SK-N-SH (cell line): ENCODE data around the gene SESN1. TPM values are rescaled to one million over a fixed set of nuclear protein-coding genes. Genes with fewer than 3 reads are reported as not detected.

ENCODE experiments used
- CTCF ChIA-PET: fragments of 300-600, 350-600 bp; formaldehyde crosslinking; extraction: SDS; loops from one replicate; lab custom pipeline; 2021; lab: Yijun Ruan, JAX
- POLR2A ChIA-PET: fragments of 350-600 bp; sonication (Branson Sonifier 250); formaldehyde crosslinking; extraction: SDS; loops from one replicate; lab custom pipeline; 2020; ENCODE audit warnings: antibody characterized with exemption, inconsistent platforms; lab: Yijun Ruan, JAX
- DNase-seq: peaks from one replicate; pipeline ENCODE4 v3.0.0; 2012
- H2AFZ ChIP-seq: fragments of 200-600 bp; sonication (generic); 2 replicates; pipeline ENCODE4 v1.8.1; 2016; ENCODE audit warnings: antibody characterized with exemption, mild to moderate bottlenecking, low read depth
- H3F3A ChIP-seq: fragments of 200-600 bp; sonication (generic); replicated peaks from 2 replicates; pipeline ENCODE3; 2016; ENCODE audit warnings: antibody characterized with exemption, mild to moderate bottlenecking; ENCODE audit not compliant: insufficient read depth
- H3K27ac ChIP-seq, 2 experiments: fragments of 200-500 bp in 1 of 2; fragments of 200-600 bp in 1 of 2; sonication (Bioruptor generic) in 1 of 2; sonication (generic), shearing (Covaris generic) in 1 of 2; 2 replicates each; pipeline versions ENCODE4 v1.5.1 to v1.6.1; 2014 to 2016; ENCODE audit warnings: low read depth in 2 of 2, inconsistent platforms in 1 of 2, low read length in 1 of 2, mild to moderate bottlenecking in 1 of 2, mixed read lengths in 1 of 2
- H3K27me3 ChIP-seq: fragments of 200-600 bp; sonication (generic), shearing (Covaris generic); 2 replicates; pipeline ENCODE4 v1.6.1; 2016; ENCODE audit warnings: mixed run types; ENCODE audit not compliant: insufficient read depth
- H3K36me3 ChIP-seq, 2 experiments: fragments of 200-500 bp in 1 of 2; fragments of 200-600 bp in 1 of 2; sonication (Bioruptor generic) in 1 of 2; sonication (generic) in 1 of 2; replicated peaks in 1 of 2; 2 replicates each; pipeline versions ENCODE3 to v1.5.1; 2014 to 2016; ENCODE audit warnings: low read length in 1 of 2, mild to moderate bottlenecking in 1 of 2; ENCODE audit not compliant: insufficient read depth in 2 of 2, control insufficient read depth in 1 of 2
- H3K4me1 ChIP-seq, 2 experiments: fragments of 200-500 bp in 1 of 2; fragments of 200-600 bp in 1 of 2; sonication (Bioruptor generic) in 1 of 2; sonication (generic), shearing (Covaris generic) in 1 of 2; 2 replicates each; pipeline versions ENCODE4 v1.5.1 to v1.6.1; 2014 to 2016; ENCODE audit warnings: low read depth in 1 of 2, low read length in 1 of 2, mixed run types in 1 of 2; ENCODE audit not compliant: insufficient read depth in 2 of 2, control insufficient read depth in 1 of 2
- H3K4me2 ChIP-seq: fragments of 200-600 bp; sonication (generic), shearing (Covaris generic); 2 replicates; pipeline ENCODE4 v1.6.1; 2017; ENCODE audit warnings: mixed run types
- H3K4me3 ChIP-seq, 2 experiments: fragments of 200-500 bp in 1 of 2; fragments of 200-600 bp in 1 of 2; sonication (Bioruptor generic) in 1 of 2; sonication (generic), shearing (Covaris generic) in 1 of 2; 2 replicates each; pipeline versions ENCODE4 v1.5.1 to v1.8.1; 2014 to 2016; ENCODE audit warnings: low read depth in 2 of 2, inconsistent platforms in 1 of 2, low read length in 1 of 2, mild to moderate bottlenecking in 1 of 2, mixed read lengths in 1 of 2, moderate library complexity in 1 of 2
- H3K79me2 ChIP-seq: fragments of 200-600 bp; sonication (generic); 2 replicates; pipeline ENCODE4 v1.8.1; 2017; ENCODE audit warnings: mild to moderate bottlenecking; ENCODE audit not compliant: insufficient read depth
- H3K9ac ChIP-seq: fragments of 200-600 bp; sonication (generic); 2 replicates; pipeline ENCODE4 v1.6.1; 2017; ENCODE audit warnings: mixed run types
- H3K9me2 ChIP-seq: fragments of 200-600 bp; sonication (generic); 2 replicates; pipeline ENCODE4 v1.6.1; 2017; ENCODE audit warnings: mixed run types
- H3K9me3 ChIP-seq: fragments of 200-600 bp; sonication (generic); 2 replicates; pipeline ENCODE4 v1.6.1; 2017; ENCODE audit warnings: mixed run types, mild to moderate bottlenecking, moderate library complexity
- H4K20me1 ChIP-seq: fragments of 200-600 bp; sonication (generic); 2 replicates; pipeline ENCODE4 v1.6.1; 2017; ENCODE audit warnings: mild to moderate bottlenecking, mixed run types; ENCODE audit not compliant: insufficient read depth
- CHD2 ChIP-seq: fragments of 150-350 bp; IDR thresholded peaks from 2 replicates; pipeline ENCODE4 v1.6.1; 2018; ENCODE audit warnings: low read length; ENCODE audit not compliant: partially characterized antibody
- CTCF ChIP-seq: fragments of 200-600 bp; sonication (generic); IDR thresholded peaks from 2 replicates; pipeline ENCODE4 v1.6.1; 2017; ENCODE audit warnings: antibody characterized with exemption, mild to moderate bottlenecking, moderate library complexity
- EP300 ChIP-seq, 2 experiments: IDR thresholded peaks; 2 replicates each; pipeline versions ENCODE4 v1.4.0 to v1.6.1; 2012; ENCODE audit warnings: borderline replicate concordance in 1 of 2, low read depth in 1 of 2, low read length in 1 of 2
- EZH2phosphoT487 ChIP-seq: fragments of 200-600 bp; sonication (generic); IDR thresholded peaks from 2 replicates; pipeline ENCODE4 v1.6.1; 2017; ENCODE audit warnings: low read depth, mixed run types, mild to moderate bottlenecking, antibody characterized with exemption, moderate library complexity, borderline replicate concordance
- FOSL2 ChIP-seq: IDR thresholded peaks from 2 replicates; pipeline ENCODE4 v1.4.0; 2012; ENCODE audit warnings: low read depth, mild to moderate bottlenecking, moderate library complexity, borderline replicate concordance
- FOXJ3 ChIP-seq: sonication (generic); formaldehyde crosslinking; IDR thresholded peaks from 2 replicates; pipeline ENCODE4 v1.5.1; 2020; ENCODE audit warnings: mild to moderate bottlenecking, missing genetic modification reagents
- FOXM1 ChIP-seq: IDR thresholded peaks from 2 replicates; pipeline ENCODE4 v1.4.0; 2012; ENCODE audit warnings: low read depth, mild to moderate bottlenecking
- JUND ChIP-seq: IDR thresholded peaks from 2 replicates; pipeline ENCODE4 v1.4.0; 2012
- MAX ChIP-seq: IDR thresholded peaks from 2 replicates; pipeline ENCODE4 v1.4.0; 2012; ENCODE audit warnings: low read depth
- PBX3 ChIP-seq: IDR thresholded peaks from 2 replicates; pipeline ENCODE4; 2012
- RAD21 ChIP-seq: IDR thresholded peaks from 2 replicates; pipeline ENCODE4 v1.6.1; 2012; ENCODE audit warnings: mild to moderate bottlenecking, low read length
- RCOR1 ChIP-seq: fragments of 150-350 bp; IDR thresholded peaks from 2 replicates; pipeline ENCODE4 v1.6.1; 2017; ENCODE audit warnings: antibody characterized with exemption, low read length
- REST ChIP-seq: IDR thresholded peaks from 2 replicates; pipeline ENCODE4 v1.6.1; 2012; ENCODE audit warnings: mild to moderate bottlenecking, low read depth, low read length, moderate library complexity
- RFX5 ChIP-seq: IDR thresholded peaks from 2 replicates; pipeline ENCODE4 v1.6.1; 2012; ENCODE audit warnings: mild to moderate bottlenecking, improper control_type of control experiment, low read length
- SMC3 ChIP-seq: IDR thresholded peaks from 2 replicates; pipeline ENCODE4 v1.6.1; 2012; ENCODE audit warnings: low read depth, low read length, improper control_type of control experiment
- TAF1 ChIP-seq: IDR thresholded peaks from 2 replicates; pipeline ENCODE4 v1.6.1; 2012; ENCODE audit warnings: low read depth, mild to moderate bottlenecking, low read length, moderate library complexity, borderline replicate concordance
- TCF12 ChIP-seq: IDR thresholded peaks from 2 replicates; pipeline ENCODE4 v1.4.0; 2012
- USF2 ChIP-seq: fragments of 150-350 bp; IDR thresholded peaks from 2 replicates; pipeline ENCODE4 v1.6.1; 2017; ENCODE audit warnings: antibody characterized with exemption, low read length, low read depth, borderline replicate concordance
- YY1 ChIP-seq: IDR thresholded peaks from 2 replicates; pipeline ENCODE4 v1.4.0; 2012; ENCODE audit warnings: low read depth, mild to moderate bottlenecking
- ZBTB33 ChIP-seq: IDR thresholded peaks from 2 replicates; pipeline ENCODE4 v1.4.0; 2012; ENCODE audit warnings: low read depth, borderline replicate concordance
- polyA plus RNA-seq, 3 experiments: library from polyadenylated mRNA; depleted of rRNA; stranded (reverse); fragments of >200 nt; gene quantifications; 2 replicates each; pipeline ENCODE4 v1.2.3, GENCODE V29; 2012

The SESN1 gene
- polyA plus RNA-seq, 1 of the 3 experiments (the other 2 are of a cell fraction): 13.1 TPM

GRCh38 chr6:109075934-109076333 is 18.7 kb downstream of the SESN1 start (continued):
- no peak for TF ChIP-seq YY1
- no peak for TF ChIP-seq RFX5
- TF ChIP-seq FOXM1: no peak
- no peak for TF ChIP-seq TAF1
- TF ChIP-seq ZBTB33: no peak
- TF ChIP-seq JUND: no peak
- TF ChIP-seq EZH2phosphoT487: no peak
- TF ChIP-seq, all 33 proteins: peak for 6

GRCh38 chr6:109074133-109074415 is 20.6 kb downstream of the SESN1 start:
- Histone ChIP-seq H3F3A (no peaks in the 10 kb centered on the region), H3K27me3 (no peaks in the 10 kb centered on the region), H3K9me2 (no peaks in the 10 kb centered on the region), H4K20me1 (no peaks in the 10 kb centered on the region), H3K4me1 (peaks cover 0 to 22% of the 10 kb centered on the region in 2 experiments; a peak in 2 of 4 replicates), H3K9ac (no peak overlapping the region), H3K9me3 (no peaks in the 10 kb centered on the region), H2AFZ (no peak overlapping the region), H3K36me3 (no peaks in the 10 kb centered on the region), H3K79me2 (no peaks in the 10 kb centered on the region; the same call in 1 of the 2 replicates), H3K4me3 (no peak overlapping the region), H3K27ac (no peak overlapping the region), H3K4me2 (no peak overlapping the region)
- ChIA-PET POLR2A (interaction anchor here (1.6 kb wide), 1 partner anchor 532 kb away, joined by 6 read pairs; no protein-coding TSS in a partner anchor), CTCF (interaction anchor here (0.7 to 7.1 kb wide), 27 partner anchors 8 to 959 kb away, joined by 3 to 115 read pairs (median 6); partner anchors contain the start of genes CEP57L1 and SESN1)
- DNase-seq: no peak
- TF ChIP-seq REST (no peak), CHD2 (no peak), CTCF (no peak), TCF12 (no peak), FOXM1 (no peak), RCOR1 (no peak), USF2 (no peak), FOSL2 (no peak), RAD21 (no peak), FOXJ3 (no peak), ZBTB33 (no peak), SMC3 (no peak), EP300 (IDR thresholded peaks at IDR 0.05; ENCODE audit: borderline replicate concordance in 1 of 2, low read depth in 1 of 2, low read length in 1 of 2) (no peak), YY1 (no peak), MAX (no peak), PBX3 (no peak)
